Endothelial cell of umbilical vein (primary cell): ENCODE data around the gene PLPP2.

ENCODE experiments used
- EZH2 ChIP-seq: IDR thresholded peaks from 2 replicates; pipeline ENCODE4 v1.6.1; 2012; ENCODE audit warnings: borderline replicate concordance, low read depth, mild to moderate bottlenecking, moderate library complexity, low read length, inconsistent platforms; ENCODE audit not compliant: severe bottlenecking
- FOS ChIP-seq: IDR thresholded peaks from 2 replicates; pipeline ENCODE4 v1.6.1; 2011; ENCODE audit warnings: mild to moderate bottlenecking, low read length, moderate library complexity, borderline replicate concordance; ENCODE audit not compliant: insufficient read depth
- POLR2A ChIP-seq: IDR thresholded peaks from 2 replicates; pipeline ENCODE4 v1.6.1; 2012; ENCODE audit warnings: low read depth, mild to moderate bottlenecking, control low read depth, low read length
- POLR2AphosphoS5 ChIP-seq: IDR thresholded peaks from 2 replicates; pipeline ENCODE4 v1.6.1; 2012; ENCODE audit warnings: low read depth, mild to moderate bottlenecking, control low read depth, low read length, moderate library complexity; ENCODE audit not compliant: insufficient read depth
- TF ChIP-seq, protein P1 (sequence below): IDR thresholded peaks from 2 replicates; pipeline ENCODE4 v1.6.1; 2011; ENCODE audit not compliant: insufficient read depth, insufficient read length
- TF ChIP-seq, protein P2 (sequence below), 2 donors: IDR thresholded peaks; 1 replicate in 1 of 2; 2 replicates in 1 of 2; pipeline ENCODE4 v1.5.1; 2011; ENCODE audit warnings: low read length in 2 of 2, mild to moderate bottlenecking in 2 of 2, moderate library complexity in 2 of 2, control low read depth in 1 of 2, inconsistent platforms in 1 of 2, low read depth in 1 of 2; ENCODE audit not compliant: insufficient read depth in 1 of 2; ENCODE audit errors: extremely low read depth in 1 of 2

DNA sequence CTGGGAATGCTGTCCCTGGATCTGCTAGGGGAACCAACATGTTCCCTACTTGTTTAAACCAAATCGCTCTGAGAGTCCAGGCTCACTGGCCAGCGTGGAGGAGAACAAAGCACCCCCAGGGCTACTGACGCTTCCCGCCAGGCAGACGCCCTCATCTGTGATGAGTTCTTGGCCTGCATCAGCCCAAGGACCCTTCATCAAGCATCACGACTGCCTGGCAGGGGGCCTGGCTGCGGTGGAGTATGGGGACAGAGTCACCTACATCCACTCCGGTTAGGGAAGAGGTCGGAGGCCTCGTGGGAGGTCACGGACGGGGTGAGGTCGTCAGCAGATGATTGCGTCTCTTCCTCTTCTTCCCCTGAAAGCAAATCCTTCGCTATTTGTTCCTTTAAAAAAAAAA is 35.7 kb upstream of the PLPP2 start:
- TF ChIP-seq, protein P1, sequence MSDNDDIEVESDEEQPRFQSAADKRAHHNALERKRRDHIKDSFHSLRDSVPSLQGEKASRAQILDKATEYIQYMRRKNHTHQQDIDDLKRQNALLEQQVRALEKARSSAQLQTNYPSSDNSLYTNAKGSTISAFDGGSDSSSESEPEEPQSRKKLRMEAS = no peak
- TF ChIP-seq, protein P2, sequence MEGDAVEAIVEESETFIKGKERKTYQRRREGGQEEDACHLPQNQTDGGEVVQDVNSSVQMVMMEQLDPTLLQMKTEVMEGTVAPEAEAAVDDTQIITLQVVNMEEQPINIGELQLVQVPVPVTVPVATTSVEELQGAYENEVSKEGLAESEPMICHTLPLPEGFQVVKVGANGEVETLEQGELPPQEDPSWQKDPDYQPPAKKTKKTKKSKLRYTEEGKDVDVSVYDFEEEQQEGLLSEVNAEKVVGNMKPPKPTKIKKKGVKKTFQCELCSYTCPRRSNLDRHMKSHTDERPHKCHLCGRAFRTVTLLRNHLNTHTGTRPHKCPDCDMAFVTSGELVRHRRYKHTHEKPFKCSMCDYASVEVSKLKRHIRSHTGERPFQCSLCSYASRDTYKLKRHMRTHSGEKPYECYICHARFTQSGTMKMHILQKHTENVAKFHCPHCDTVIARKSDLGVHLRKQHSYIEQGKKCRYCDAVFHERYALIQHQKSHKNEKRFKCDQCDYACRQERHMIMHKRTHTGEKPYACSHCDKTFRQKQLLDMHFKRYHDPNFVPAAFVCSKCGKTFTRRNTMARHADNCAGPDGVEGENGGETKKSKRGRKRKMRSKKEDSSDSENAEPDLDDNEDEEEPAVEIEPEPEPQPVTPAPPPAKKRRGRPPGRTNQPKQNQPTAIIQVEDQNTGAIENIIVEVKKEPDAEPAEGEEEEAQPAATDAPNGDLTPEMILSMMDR (IDR thresholded peaks at IDR 0.05; ENCODE audit: extremely low read depth in 1 of 2, insufficient read depth in 1 of 2, low read depth in 1 of 2, low read length in 2 of 2) = no peak
- TF ChIP-seq POLR2AphosphoS5 (no peak), POLR2A (no peak), FOS (no peak), EZH2 (no peak)
